DMS53 (cell line): ENCODE results near the gene COPS8.

Experiments used
- DNase-seq: peaks from one replicate; lab custom pipeline; 2025; lab: John Stamatoyannopoulos, UW

COPS8 gene

DNA sequence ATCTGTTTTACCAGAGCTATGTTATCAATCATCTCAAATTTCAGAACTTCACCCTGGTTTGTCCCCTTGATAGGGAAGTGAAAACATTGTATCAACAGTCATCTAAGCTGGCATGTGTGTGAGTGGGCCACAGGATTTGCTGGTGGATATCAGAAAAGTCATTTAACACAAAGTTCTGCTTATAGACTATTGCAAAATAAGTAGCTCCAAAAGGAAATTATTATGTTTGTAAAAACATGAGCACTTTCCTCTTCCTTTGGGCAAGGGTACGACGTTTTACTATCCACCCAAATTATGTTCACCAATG is 20.7 kb upstream of the COPS8 start:
- no peak for DNase-seq

DNA sequence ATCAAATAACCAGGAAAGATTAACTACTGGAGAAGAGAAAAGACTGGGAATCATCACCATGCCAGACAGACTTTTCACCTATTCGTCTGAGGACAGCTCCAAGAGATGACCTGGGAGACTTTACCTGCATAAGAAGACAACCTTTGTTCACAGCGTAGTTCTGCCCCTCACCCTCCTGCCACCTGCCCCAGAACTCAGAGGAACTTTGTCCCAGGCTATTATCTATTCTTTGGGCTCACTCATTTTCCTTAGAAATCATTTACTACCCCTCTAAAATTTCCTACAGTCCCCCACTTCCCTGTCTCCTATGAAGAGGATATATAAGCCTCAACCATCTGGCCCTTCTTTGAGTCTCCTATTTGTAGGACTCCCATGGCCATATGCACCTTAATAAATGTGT is 19.3 kb upstream of the COPS8 start:
- DNase-seq = no peak

DNA sequence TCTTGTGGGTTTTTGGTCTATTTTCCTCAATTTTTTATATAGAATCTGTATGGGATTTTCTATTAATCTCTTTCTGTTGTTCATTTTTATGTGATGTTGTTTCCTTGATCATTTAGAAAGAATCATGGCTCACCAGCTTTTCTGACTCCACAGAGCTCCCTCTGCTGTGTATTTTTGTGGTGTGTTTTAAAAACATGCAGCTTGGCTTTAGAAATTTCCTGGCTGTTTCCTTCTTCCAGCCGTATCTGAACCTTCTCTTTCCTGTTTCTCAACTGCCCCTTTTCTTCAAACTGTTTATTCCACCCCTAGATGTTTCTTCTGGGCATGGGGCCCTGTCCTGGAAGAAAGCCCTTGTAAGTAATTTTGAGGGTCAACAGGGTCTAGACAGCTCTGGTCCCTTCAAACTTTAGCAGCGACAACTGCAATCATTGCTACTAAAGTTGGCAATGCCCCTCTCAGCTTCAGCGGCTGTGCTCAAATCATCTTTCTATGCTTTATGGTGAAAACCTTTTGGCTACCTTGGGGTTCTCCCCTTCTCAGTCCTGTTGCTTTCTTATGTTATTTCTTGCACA is 17.6 kb upstream of the COPS8 start:
- DNase-seq = no peak

DNA sequence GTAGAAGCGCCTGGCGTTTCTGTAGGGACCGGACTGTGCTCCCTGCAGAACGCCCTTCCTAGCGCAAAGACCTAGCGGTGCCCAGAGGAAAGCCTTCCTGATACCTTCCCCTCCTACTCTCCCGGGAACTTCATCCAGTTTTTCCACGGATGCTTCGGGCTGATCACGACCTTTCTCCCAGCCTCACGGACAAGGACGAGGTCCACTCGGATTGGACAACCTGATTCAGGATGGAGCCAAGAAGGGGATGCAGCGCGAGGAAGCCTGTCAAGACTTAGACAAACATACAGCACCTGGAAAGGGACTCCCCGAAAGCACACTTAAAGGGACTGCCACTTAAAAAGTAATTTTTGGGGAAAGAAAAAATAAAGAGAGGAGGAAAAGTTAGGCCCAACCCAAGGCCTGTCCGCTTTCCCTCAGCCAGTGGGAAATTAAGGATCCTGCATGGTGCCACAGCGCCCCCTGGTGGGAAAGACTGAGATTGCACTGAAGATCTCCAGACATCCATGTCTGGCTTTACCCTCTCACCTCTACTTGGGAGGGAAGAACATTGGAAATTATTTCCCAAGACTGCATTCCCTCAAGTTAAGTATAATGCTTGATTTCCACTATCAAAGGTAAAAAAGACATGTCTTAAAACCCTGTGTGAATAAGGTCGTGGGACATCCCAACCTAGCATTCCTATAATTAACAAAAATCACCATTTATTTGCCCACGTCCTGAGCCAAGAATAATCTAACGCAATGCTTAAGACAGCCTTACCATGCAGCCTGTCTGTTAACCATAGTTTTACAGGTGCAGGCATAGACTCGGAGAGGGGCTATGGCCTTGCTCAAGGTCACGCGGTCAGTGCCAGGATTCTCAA is 13.4 kb upstream of the COPS8 start:
- DNase-seq = peak; percentile 86

DNA sequence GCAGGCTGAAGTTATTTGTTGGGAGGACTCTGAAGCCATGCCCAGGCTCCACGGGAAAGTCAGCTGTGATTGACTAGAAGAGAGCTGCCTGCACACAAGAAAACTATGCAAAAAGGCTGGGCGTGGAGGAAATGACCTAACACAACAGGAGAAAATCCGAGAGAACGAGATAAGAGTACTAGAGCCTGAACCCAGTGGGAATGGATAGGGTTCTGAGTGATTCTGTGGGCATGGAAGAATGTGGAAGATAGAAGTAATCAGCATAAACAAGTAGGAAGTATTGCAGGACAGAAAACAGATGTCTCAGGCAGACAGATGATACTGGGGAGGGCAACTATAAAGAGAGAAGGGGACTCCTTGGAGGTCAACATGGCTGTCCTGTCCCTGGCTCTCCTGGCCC is 12.1 kb upstream of the COPS8 start:
- DNase-seq = no peak

DNA sequence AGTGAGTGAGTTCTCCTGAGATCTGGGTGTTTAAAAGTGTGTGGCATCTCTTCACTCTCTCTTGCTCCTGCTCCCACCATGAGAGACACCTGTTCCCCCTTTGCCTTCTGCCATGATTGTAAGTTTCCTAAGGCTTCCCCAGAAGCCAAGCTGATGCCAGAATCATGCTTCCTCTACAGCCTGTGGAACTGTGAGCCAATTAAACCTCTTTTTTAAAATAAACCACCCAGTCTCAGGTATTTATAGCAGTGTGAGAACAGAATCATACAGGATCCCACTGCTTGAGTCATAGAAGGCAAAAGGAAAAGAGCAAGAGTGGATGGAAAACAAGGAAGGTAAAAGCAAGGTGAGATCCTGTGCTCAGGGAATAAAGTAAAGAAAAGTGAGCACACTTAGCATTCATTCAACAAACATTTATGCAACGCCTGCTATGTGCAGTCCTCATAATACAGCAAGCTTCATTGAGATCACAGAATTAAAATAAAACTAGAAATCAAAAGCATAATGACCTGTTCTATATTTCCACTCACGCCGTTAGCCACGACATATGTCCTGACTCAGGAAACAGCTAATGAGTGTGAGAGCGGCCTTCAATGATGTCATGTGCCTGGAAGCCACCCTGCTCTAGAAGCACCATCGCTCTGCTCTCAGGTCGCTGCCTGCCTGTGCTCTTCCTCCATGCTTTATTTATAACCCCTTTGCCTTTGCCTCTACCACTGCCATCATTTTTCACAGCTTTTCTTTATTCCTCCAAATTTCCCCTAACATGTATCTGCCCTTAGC is 11.3 kb upstream of the COPS8 start:
- no peak for DNase-seq

DNA sequence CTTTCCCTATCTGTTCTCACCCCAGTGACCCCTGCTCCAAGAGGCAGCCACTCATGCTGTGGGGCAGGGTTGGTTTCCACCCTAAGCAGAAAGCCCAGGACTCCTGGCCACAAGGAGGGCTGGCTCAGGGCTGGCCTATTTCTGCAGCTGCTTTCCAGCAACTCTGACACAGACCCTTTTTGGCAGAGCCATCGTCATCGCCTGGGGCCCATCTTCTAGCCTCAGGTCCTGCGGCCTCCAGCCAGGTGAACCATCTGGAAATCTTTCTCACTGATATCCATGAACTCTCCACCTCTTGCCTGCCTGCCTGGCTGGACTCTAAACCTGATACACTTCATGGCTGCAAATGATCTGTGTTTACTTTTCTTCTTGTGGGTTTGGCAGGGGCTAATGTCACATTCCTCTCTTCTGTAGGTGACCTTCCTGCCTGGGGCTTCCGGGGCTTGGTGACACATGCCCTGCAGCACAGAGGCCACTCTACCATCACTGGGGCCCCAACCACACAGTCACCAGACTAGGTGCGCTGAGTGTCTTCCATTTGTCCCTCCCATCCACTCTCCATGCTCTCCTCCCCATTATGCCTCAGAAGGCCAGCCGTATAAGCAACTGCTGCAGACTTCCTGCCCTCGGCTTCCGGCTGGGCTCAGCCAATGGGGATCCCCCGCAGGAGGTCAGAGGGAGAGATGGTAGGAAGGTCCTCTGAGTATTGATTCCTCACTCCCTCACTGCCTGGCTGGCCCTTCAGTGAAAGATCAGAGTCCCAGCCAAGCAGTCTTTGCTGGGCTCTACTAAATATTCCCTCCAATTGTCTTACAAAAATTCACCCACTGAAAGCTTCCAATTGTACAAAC is 9.7 kb upstream of the COPS8 start:
- DNase-seq = peak; percentile 88

DNA sequence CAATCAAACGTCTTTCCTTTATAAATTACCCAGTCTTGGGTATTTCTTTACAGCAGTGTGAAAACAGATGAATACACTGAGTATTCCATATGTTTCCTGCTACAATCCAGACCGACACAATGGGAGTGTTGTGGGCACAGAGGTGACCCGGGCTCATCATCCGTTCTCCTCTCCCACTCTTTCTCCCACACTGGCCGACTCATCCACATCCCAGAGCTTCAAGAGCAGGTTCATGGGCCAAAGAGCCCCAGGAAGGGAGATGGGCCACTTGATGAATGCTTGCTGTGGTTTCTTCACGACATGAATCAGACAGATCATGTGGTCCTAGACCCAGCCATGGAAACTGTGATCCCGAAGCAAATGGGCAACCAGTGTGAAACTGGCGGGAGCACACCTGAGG is 4.1 kb upstream of the COPS8 start:
- DNase-seq = no peak

DNA sequence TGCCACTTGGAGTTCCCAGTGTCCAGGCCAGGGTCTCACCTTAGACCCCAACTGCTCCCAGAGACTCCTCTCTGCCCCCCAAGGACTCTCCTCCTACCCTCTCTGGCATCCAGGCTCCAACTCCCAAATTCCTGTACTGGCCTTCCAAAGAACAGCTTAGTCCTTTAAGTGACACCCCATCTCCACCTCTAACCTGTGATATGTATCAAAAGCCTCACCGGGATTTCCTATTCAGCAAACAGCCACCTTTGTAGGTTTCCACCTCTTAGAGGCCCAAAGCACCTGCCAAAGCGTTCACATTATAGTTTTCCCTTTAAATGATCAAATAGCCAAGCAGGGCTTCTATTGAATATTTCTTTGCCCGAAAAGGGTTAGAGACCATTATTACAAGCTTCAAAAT is 2.7 kb upstream of the COPS8 start:
- DNase-seq = no peak

DNA sequence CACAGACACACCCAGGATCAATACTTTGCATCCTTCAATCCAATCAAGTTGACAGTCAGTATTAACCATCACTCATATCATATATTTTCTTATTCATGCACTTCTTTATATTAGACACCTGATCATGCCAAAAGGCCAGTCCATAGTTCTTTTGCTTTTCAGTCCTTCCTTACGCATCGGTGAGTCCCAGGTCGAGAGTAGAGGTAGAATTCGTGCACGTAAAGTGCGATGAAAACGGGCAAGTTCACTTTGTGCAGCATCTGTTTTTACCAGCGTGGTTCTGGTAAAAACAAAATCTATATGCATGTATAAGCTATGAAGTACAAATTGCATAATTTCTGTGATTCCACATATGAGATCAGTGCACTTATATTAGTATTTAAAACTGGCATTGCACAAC is 1.2 kb upstream of the COPS8 start:
- no peak for DNase-seq

DNA sequence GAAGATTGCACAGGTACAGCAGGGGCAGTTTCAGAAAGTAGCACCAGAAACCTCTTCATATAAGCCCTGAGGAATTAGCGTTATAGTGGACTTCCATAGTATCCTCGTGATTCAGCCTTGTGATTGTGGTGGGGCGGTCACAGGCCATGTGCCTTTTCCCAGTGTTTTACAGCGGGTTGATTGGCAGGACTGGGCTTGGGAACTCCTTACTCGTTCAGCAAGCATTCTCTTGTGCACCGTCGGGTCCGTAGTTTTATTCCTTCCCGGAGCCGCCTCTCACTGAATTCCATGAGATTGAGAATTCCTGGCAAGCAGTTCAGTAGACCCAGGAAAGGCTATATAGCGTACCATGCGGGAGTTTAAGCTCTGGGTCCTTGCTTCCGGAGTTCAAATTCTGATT is 5.2 kb downstream of the COPS8 start:
- no peak for DNase-seq

DNA sequence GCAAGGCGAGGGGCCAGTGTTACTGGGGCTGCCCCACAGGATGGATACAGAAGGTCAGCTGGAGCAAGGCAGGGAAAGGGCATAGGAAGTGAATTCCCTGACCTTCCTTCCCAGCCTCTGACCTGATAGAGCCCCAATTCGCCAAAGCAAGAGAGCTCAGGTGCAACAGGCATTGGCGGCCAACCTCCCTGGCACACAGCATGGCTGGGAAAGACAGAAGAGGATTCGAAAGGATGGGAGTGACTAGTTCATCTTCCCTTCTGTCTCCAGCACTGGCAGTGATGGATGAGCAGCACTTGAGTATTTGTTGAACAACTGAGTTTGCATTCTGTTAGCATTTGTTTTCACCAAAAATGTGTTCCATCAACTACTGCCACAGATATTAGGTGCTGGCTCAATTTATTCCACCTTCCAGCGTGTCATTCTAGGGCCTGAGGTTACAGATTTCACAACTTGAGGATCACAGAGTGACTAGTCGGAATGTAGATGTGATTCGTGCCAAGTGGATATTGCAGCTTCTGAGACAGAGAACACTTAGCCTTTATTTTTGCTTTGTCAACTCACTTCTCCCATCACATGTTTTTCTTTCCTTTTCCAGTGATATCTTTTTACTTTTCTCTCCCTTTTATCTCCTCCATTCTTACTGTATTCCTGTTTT is 6.2 kb downstream of the COPS8 start:
- no peak for DNase-seq

DNA sequence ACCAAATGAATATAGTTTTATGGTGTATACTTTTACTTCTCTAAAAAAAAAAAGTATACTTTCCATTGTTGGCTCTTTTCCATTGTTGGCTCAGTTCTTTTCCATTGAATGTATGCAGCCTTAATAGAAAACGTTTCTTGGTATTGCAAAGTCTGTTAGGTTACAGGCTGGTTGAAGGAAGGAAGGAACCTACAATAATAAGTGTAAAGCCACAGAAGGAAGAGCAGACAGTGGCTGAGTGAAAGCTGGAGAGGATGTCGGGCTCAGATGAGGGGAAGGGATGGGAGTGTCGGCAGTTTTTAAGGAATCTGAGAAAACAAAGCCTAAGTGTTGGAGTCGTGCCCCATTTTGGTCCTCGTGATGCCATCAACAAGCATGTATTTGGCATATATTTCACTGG is 6.8 kb downstream of the COPS8 start:
- no peak for DNase-seq

DNA sequence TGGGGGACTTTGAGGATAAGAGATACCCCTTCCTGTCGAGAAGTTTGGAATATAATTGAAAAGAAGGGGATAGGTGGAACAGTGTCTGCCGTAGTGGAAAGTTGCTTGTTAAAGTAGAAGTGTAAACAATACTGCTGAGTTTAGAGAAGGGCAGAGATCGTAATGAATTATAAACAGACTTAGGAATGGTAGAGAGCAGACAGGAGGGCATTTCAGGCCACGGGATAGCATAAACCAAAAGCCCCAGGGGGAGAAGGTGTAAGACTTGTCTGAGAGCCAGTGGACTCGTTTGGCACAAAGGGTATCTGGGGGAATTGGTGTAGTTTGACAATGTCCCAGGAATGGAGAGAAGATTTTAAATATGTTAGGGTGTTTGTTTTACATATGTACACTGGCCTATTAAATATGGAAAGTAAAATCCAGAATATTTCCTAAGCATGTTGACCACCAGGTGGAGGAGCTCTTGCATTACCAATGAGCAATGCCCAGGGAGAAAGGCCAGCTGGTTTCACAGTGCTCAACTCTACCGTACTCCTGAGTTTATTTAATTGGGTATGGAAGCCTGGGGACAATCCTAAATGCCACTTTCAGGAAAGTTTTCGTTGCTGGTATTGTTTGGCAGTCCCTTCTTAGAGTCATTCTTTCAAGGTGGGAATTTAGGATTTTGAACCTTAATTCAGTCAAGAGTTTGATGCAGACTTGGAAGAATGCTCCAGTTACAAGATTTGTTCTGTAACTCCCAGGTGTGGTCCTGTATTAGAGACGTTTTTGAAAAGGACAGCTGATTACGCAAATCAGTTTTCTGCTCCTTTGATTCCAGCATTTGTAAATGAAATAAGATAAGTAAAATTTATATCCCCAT is 7.5 kb downstream of the COPS8 start:
- peak; percentile 62 for DNase-seq

DNA sequence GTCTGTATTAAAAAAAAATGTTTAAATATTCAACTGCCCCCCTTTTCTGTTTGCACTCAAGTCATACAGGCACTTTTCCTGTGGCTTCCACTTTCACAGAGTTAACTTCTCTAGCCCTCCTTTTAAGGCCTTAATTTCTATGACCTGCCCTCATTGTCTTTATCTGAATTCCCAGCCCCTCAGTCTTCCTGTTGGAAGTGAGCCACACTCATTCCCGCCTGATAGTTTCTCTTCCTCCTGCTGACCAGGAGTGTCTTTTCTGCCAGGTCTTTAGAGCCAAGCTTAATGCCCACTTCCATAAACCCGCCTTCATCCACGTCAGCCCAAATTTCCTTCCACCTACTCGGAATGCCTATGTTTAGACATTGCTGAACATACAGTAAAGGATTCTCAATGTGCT is 10.5 kb downstream of the COPS8 start:
- no peak for DNase-seq

DNA sequence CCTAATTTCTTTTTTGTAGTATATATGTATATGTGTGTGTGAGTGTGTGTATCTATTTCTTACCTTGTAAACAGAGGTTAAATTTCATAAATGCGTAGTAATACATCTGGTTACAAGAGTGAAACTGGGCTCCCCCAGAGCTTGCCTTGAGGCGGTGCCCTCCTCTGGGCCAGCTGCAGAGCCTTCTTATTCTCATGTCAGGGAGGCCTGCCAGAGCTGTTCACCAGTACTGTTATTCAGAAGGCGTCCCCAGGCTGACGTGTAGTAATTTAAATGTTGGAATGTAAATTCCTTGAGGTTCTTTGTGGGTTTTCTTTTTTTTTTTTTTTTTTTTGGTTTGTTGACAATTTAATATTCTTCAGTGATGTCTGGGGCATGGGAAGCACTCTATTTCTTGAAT is 11.2 kb downstream of the COPS8 start:
- no peak for DNase-seq

DNA sequence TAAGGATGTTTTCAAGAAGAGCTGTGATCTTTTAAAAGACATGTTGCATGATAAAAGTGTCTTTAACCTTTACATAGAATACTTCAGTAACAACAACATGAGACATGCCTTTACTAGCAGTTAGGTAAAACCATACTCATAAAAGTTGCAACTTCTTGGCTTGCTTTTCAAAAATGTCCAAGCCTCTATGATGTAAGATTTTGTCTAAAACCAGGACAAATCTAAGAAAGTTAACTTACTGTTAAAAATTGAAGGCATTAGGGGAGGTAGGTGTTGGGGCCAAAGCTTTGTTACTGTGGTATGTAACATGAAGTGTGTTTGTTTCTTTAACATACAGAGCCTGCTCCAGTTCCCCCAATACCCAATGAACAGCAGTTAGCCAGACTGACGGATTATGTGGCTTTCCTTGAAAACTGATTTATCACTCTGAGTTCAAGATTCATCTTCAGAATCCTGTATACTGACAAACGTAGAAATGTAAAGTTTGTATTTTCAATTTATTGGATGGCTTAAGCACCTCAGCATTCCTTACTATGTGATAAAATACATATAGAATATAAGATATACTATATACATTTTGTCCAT is 11.7 kb downstream of the COPS8 start:
- no peak for DNase-seq

DNA sequence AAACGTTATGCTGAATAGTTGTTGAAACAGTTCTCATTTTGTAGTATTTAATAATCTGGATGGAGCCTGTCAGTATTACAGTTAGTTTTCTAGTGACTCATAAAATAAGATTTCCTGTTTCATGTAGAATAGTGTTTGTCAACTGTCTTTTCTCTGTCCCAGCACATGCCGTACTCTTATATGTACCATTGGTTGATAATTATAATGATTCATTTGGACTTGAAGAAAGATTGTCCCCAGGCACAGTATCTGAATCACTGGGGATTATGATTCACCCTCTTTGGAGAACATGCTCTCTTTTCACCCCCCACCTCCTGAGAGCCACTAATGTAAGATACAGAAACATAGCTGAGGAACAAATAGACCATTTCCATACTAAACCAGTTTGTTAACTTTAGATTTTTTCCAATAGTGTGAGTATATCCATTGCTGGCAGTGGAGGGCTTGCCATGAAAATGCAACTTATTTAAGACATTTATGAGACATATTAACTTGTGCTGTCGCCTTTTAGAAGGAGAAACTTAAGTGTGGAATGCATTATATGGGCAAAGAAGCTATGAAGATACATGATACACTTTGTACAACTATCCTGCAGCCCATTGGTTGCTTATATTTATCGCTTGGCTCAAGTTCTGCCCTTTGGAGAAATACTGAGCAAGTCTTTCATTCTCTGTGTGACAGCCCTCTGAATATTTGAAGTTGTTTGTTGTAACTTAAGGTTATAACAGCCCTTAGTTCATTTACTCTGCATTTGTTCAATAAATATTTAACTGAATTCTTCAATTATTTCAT is 12.4 kb downstream of the COPS8 start:
- DNase-seq = no peak

DNA sequence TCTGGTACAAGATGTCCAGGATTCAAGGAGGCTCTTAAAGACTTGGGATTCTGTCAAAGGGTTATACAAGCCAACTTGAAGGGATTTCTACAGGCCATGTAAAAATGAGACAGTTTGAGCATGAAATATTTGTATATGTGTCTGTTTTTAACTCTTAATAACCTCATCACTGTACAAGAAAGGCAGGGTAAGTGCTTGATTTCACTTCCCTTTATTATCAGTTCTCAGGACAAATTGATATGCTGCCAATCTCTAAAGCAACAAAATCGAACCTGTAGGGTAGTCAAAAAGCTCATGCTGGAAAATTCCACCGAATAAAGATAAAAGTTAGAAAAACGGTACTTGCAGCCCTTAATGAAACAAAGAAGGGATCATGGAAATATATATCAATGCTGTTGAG is 14.1 kb downstream of the COPS8 start:
- DNase-seq = no peak
